Measurements from ENCODE around the gene RHBDD2. TPM values are rescaled to one million over a fixed set of nuclear protein-coding genes. Genes with fewer than 3 reads are reported as not detected.

The RHBDD2 gene
- total and polyA plus RNA-seq, 10 of the 15 experiments (the other 5 are each of a cell fraction or from before 2014, with no cell fraction given), result 3.9 to 39.8 (median 16.9) TPM

DNA sequence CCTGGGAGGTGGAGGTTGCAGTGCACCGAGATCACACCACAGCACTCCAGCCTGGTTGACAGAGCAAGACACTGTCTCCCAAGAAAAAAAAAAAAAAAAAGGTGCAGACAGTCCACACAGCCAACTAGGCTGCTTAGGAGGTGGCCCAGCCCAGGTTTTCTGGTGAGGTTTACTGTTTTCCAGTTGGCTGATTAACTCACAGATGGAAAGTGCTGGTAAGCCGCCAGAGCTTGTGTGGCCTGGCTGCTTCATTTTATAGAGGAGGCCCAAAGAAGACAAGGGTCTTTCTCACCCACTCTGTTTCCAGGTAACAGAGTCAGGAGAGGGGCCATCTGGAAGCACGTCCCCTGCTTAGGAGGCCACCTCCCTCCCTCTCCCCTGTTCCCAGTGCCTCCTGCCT lies 6.2 kb downstream of the RHBDD2 start:
- no peak for TF ChIP-seq NBN (IDR thresholded peaks at IDR 0.05)
- ChIA-PET CTCF (interaction anchor here (1.2 kb wide), 1 partner anchor 135 kb away, joined by 4 read pairs; no protein-coding TSS in a partner anchor), SMC1A (ENCODE audit: uncharacterized antibody, unreplicated experiment) (no interaction called here), POLR2A (no interaction called here), RAD21 (ENCODE audit: unreplicated experiment) (interaction anchor here (0.9 kb wide), 1 partner anchor 76 kb away, joined by 5 read pairs; no protein-coding TSS in a partner anchor)
- H4K20me1 ChIP-seq (ENCODE audit: control insufficient read depth, insufficient read depth), result no peaks in the 10 kb centered on the region
- ATAC-seq (no peak), DNase-seq (ENCODE audit: low read depth, low spot score) (no peak), FAIRE-seq (no peak)
- no peak overlapping the region for H3K9ac ChIP-seq (ENCODE audit: control insufficient read depth, insufficient read depth, low read length)
- no peaks in the 10 kb centered on the region for H3K9me3 ChIP-seq (replicated peaks; ENCODE audit: control insufficient read depth, insufficient read depth, low read length)
- H3K36me3 ChIP-seq (ENCODE audit: control insufficient read depth in 2 of 2, insufficient read depth in 2 of 2, low read length in 1 of 2), result peaks cover 6 to 13% of the 10 kb centered on the region in 2 experiments; a peak in 3 of 4 replicates
- no peak overlapping the region for H3K4me2 ChIP-seq (ENCODE audit: control insufficient read depth, insufficient read depth)
- no peak overlapping the region for H3K27ac ChIP-seq (ENCODE audit: control insufficient read depth, insufficient read depth)
- H3K4me1 ChIP-seq (ENCODE audit: control insufficient read depth, insufficient read depth, low read length), result peaks cover 4% of the 10 kb centered on the region; the same call in 1 of the 2 replicates
- H2AFZ ChIP-seq (ENCODE audit: control insufficient read depth, low read depth, low read length), result no peak overlapping the region
- no peaks in the 10 kb centered on the region for H3K27me3 ChIP-seq (replicated peaks in 1 of 2; ENCODE audit: control insufficient read depth in 2 of 2, insufficient read depth in 2 of 2, low read length in 1 of 2)
- peaks cover 2% of the 10 kb centered on the region for H3K79me2 ChIP-seq (ENCODE audit: control insufficient read depth, insufficient read depth, low read length)
- H3K4me3 ChIP-seq, result no peak overlapping the region
- intact Hi-C loops (cut with micrococcal nuclease; ENCODE audit: unreplicated experiment) (no loop called here), in situ Hi-C loops (cut with MboI) (no loop called here)
- 88% methylated on average over 3 of the region's 3 CpGs for WGBS (ENCODE audit: insufficient coverage, insufficient replicate concordance, low lambda C conversion rate, missing lambda C conversion rate)
- BruUV-seq (replicated peaks), result no TSS peak

DNA sequence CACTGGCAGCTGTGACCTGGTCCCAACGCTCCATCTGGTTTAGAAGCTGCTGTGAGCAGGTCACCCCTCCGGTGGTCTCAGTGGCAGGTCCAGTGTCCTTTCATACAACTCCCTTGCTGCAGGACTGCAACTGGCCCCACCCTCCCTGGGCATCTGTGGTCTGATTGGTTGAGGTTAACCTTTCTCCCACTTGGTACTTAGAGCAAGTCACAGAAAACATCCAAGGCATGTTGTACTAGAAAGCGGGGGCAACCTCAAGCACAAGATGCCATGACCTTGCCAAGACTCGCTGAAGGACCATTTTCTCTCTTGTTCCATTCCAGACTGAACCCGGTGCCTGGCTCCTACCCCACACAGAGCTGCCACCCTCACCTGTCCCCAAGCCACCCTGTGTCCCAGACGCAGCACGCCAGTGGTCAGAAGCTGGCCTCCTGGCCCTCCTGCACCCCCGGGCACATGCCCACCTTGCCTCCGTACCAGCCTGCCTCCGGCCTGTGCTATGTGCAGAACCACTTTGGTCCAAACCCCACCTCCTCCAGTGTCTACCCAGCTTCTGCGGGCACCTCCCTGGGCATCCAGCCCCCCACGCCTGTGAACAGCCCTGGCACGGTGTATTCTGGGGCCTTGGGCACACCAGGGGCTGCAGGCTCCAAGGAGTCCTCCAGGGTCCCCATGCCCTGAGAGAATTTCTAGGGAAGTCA lies 9.0 kb downstream of the RHBDD2 start:
- ATAC-seq, result no peak
- CTCF ChIA-PET, result no interaction called here
- in situ Hi-C loops (cut with MboI), result no loop called here
- no peak for TF ChIP-seq KDM1A (IDR thresholded peaks at IDR 0.05; ENCODE audit: borderline replicate concordance)
- no peak for TF ChIP-seq POLR2AphosphoS5 (IDR thresholded peaks at IDR 0.05; ENCODE audit: low read length)
- no peak for TF ChIP-seq CBX5 (IDR thresholded peaks at IDR 0.05; ENCODE audit: low read depth)
- TF ChIP-seq, protein P1, sequence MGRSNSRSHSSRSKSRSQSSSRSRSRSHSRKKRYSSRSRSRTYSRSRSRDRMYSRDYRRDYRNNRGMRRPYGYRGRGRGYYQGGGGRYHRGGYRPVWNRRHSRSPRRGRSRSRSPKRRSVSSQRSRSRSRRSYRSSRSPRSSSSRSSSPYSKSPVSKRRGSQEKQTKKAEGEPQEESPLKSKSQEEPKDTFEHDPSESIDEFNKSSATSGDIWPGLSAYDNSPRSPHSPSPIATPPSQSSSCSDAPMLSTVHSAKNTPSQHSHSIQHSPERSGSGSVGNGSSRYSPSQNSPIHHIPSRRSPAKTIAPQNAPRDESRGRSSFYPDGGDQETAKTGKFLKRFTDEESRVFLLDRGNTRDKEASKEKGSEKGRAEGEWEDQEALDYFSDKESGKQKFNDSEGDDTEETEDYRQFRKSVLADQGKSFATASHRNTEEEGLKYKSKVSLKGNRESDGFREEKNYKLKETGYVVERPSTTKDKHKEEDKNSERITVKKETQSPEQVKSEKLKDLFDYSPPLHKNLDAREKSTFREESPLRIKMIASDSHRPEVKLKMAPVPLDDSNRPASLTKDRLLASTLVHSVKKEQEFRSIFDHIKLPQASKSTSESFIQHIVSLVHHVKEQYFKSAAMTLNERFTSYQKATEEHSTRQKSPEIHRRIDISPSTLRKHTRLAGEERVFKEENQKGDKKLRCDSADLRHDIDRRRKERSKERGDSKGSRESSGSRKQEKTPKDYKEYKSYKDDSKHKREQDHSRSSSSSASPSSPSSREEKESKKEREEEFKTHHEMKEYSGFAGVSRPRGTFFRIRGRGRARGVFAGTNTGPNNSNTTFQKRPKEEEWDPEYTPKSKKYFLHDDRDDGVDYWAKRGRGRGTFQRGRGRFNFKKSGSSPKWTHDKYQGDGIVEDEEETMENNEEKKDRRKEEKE (IDR thresholded peaks at IDR 0.05), result no peak
- TF ChIP-seq CUX1 (IDR thresholded peaks at IDR 0.05; ENCODE audit: insufficient replicate concordance, low read depth, low read length), result no peak
- no peak for TF ChIP-seq KAT2A (conservative IDR thresholded peaks at IDR 0.05; ENCODE audit: control insufficient read depth, low read depth, low read length)
- no peak for TF ChIP-seq SMARCA5 (IDR thresholded peaks at IDR 0.05)
- no peak for TF ChIP-seq RAD21 (IDR thresholded peaks at IDR 0.05; ENCODE audit: insufficient read depth, low read depth, low read length)

More for the DNA sequence above, 9.0 kb downstream of the RHBDD2 start:
- DNase-seq (ENCODE audit: low read depth, low spot score) (no peak), FAIRE-seq (no peak)
- H3K4me2 ChIP-seq (ENCODE audit: control insufficient read depth, insufficient read depth), result no peak overlapping the region
- 98% methylated on average over 13 of the region's 13 CpGs for WGBS (ENCODE audit: insufficient coverage, insufficient replicate concordance, low lambda C conversion rate, missing lambda C conversion rate)
- intact Hi-C loops (cut with micrococcal nuclease; ENCODE audit: unreplicated experiment), result no loop called here
- POLR2A ChIA-PET, result no interaction called here
- H3K9me3 ChIP-seq (replicated peaks; ENCODE audit: control insufficient read depth, insufficient read depth, low read length), result no peaks in the 10 kb centered on the region
- RAD21 ChIA-PET (ENCODE audit: unreplicated experiment), result no interaction called here
- H3K36me3 ChIP-seq (ENCODE audit: control insufficient read depth in 2 of 2, insufficient read depth in 2 of 2, low read length in 1 of 2), result peaks cover 3 to 7% of the 10 kb centered on the region in 2 experiments; a peak in 3 of 4 replicates
- no peak overlapping the region for H2AFZ ChIP-seq (ENCODE audit: control insufficient read depth, low read depth, low read length)
- H3K9ac ChIP-seq (ENCODE audit: control insufficient read depth, insufficient read depth, low read length), result no peak overlapping the region
- H3K4me1 ChIP-seq (ENCODE audit: control insufficient read depth, insufficient read depth, low read length), result peaks cover 2% of the 10 kb centered on the region; the same call in 1 of the 2 replicates
- BruUV-seq (replicated peaks), result no TSS peak
- no peak overlapping the region for H3K27ac ChIP-seq (ENCODE audit: control insufficient read depth, insufficient read depth)
- no peaks in the 10 kb centered on the region for H3K27me3 ChIP-seq (replicated peaks in 1 of 2; ENCODE audit: control insufficient read depth in 2 of 2, insufficient read depth in 2 of 2, low read length in 1 of 2)
- H3K4me3 ChIP-seq, result no peak overlapping the region
- no peaks in the 10 kb centered on the region for H4K20me1 ChIP-seq (ENCODE audit: control insufficient read depth, insufficient read depth)
- SMC1A ChIA-PET (ENCODE audit: uncharacterized antibody, unreplicated experiment), result no interaction called here
- no peaks in the 10 kb centered on the region for H3K79me2 ChIP-seq (ENCODE audit: control insufficient read depth, insufficient read depth, low read length)

Data from GM12878 (cell line).